SKM-1 treated with dmso at 0.1 percent for 144 hours (cell line): ENCODE measurements around the gene NAA38.

ENCODE experiments used
- DNase-seq: peaks from one replicate; lab custom pipeline; 2025; ENCODE audit not compliant: unreplicated experiment; lab: John Stamatoyannopoulos, UW

The NAA38 gene, protein sequence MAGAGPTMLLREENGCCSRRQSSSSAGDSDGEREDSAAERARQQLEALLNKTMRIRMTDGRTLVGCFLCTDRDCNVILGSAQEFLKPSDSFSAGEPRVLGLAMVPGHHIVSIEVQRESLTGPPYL

DNA sequence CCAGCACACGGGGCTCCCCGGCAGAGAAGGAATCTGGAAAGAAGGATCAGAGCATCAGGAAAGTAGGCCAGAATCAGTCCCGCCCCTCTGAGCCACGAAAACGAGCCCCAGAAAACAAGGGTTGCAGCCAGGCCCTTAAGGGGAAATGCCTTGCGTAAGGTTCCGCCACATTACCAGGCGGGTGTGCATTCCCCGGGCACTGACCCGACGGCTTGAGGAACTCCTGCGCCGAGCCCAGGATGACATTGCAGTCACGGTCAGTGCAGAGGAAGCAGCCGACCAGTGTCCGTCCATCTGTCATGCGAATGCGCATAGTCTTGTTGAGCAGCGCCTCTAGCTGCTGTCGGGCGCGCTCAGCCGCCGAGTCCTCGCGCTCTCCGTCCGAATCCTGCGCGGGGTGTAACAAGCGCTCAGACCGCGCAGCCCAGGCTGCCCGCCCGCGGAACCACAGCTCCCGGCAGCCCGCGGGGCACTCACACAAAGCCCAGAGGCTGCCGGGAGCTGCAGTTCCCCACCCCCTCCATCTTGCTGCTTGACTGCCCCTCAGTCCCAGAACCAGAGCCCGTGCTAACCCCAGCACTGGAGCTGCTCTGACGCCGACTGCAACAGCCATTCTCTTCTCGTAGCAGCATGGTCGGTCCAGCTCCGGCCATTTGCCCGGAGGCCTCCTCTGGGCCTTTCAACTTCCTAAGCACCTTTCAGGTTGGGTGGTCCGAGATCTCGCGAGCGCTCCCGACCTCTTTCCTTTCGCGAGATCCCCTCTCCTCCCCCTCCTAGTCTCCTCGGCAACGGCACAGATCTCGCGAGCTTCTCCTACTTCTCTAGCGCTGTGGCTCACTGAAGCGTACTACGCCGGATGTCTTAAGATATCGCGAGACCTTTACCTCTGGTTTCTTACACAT lies at the start of gene NAA38:
NAA38 (minus strand) TSS at position 749 of the 902 bp plus-strand sequence; CDS start at position 653, 96 bp downstream.
- DNase-seq, result peak; percentile 88

DNA sequence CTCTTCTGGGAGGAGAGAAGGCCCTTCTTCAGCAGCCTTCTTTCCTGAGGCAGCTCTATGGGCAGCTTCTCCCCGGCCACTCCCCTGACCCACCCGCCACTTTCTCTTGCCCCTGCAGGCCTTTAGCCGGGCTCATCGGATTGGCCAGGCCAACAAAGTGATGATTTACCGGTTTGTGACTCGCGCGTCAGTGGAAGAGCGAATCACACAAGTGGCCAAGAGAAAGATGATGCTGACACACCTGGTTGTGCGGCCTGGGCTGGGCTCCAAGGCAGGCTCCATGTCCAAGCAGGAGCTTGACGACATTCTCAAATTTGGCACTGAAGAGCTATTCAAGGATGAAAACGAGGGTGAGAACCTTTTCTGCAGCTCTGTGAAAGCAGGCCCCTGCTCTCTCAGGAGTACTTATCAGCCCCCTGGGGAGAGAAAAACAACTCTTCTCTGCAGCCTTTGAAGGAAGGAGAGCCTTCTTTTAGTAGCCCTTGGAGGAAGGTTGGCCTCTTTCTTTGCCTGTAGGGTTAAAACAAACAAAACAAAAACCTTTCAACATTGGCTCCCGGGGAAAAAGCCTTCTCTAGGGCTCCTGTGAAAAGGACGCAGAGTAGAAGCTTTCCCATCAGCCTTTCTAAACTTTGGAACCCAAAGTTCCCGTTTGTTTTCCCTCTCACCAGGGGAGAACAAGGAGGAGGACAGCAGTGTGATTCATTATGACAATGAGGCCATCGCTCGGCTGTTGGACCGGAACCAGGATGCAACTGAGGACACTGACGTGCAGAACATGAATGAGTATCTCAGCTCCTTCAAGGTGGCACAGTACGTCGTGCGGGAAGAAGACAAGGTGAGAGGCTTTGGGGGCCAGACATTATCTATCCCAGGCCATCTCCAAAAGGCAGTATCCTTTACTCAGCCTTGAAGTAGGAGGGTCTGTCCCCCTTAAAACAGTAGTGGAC lies 46.1 kb upstream of the NAA38 start:
- no peak for DNase-seq

DNA sequence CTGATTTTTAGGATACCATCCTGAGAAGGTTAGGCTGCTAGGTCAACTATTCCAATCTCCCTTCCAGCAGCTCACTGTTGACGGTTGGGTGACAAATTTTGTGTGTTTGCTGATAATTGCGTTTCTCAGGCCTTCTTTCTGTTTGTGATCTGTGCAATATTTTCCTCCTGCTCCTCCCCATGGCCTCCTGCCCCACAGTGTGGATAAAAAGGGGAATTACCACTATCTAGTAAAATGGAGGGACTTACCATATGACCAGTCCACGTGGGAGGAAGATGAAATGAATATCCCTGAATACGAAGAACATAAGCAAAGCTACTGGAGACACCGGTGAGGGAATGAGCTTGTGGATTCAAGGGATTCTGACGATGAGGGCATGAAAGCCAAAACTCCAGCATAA lies 40.4 kb upstream of the NAA38 start:
- DNase-seq, result no peak

DNA sequence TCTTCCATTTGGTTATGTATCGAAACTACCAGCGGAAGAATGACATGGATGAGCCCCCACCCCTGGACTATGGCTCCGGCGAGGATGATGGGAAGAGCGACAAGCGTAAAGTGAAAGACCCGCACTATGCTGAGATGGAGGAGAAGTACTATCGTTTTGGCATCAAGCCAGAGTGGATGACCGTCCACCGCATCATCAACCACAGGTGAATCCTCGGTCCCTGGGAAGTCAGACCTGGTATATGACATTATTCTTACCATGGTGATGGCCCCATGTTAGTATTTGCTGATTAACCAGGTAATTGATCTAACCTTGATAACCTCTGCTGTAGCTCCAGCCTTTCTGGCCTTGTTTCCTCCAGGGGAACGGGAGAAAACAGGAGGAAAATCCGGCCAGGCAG lies 39.7 kb upstream of the NAA38 start:
- no peak for DNase-seq

DNA sequence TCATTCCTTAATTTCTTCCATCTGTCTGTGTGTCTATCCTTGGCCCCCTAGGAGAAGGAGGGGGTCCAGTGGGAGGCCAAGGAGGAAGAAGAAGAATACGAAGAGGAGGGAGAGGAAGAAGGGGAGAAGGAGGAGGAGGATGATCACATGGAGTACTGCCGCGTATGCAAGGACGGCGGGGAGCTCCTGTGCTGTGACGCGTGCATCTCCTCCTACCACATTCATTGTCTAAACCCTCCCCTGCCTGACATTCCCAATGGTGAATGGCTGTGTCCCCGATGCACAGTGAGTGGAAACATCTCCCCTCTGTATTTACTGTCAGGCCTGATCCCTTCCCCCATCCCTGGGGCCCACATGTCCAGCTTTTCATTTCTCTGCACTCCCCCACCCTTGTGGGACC lies 37.5 kb upstream of the NAA38 start:
- DNase-seq, result no peak

DNA sequence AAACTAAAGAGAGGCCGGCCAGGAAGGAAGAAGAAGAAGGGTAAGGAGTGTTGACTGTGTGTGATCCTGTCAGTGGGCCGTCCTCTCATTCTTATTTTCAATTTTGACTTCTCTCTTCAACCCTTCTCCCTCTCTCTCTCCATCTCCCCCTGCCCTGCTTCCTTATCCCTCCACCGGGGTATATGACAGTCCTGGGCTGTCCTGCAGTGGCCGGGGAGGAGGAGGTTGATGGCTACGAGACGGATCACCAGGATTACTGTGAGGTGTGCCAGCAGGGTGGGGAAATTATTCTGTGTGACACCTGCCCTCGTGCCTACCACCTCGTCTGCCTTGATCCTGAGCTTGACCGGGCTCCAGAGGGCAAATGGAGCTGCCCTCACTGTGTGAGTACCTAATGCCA lies 36.9 kb upstream of the NAA38 start:
- no peak for DNase-seq

DNA sequence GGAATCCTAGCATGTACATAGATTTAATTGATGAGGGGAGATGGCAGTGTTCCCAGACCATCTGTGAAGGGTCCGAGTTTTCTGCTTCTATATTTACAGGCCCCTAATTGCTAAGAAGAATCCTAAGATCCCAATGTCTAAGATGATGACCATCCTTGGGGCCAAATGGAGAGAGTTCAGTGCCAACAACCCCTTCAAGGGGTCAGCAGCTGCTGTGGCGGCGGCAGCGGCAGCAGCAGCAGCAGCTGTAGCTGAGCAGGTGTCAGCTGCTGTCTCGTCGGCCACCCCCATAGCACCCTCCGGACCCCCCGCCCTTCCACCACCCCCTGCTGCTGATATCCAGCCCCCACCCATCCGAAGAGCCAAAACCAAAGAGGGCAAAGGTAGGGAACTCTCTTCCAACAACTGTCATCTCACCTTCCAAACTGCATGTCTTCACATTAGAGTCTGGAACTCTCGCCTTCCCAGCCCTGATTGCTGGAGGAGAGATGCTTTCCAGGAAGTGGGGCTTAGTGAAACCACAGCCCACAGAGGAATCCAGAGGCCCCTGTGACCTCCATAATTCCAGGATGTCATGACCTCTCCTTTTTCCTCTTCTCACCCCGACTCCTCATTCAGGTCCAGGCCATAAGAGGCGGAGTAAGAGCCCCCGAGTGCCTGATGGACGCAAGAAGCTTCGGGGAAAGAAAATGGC lies 36.0 kb upstream of the NAA38 start:
- no peak for DNase-seq

DNA sequence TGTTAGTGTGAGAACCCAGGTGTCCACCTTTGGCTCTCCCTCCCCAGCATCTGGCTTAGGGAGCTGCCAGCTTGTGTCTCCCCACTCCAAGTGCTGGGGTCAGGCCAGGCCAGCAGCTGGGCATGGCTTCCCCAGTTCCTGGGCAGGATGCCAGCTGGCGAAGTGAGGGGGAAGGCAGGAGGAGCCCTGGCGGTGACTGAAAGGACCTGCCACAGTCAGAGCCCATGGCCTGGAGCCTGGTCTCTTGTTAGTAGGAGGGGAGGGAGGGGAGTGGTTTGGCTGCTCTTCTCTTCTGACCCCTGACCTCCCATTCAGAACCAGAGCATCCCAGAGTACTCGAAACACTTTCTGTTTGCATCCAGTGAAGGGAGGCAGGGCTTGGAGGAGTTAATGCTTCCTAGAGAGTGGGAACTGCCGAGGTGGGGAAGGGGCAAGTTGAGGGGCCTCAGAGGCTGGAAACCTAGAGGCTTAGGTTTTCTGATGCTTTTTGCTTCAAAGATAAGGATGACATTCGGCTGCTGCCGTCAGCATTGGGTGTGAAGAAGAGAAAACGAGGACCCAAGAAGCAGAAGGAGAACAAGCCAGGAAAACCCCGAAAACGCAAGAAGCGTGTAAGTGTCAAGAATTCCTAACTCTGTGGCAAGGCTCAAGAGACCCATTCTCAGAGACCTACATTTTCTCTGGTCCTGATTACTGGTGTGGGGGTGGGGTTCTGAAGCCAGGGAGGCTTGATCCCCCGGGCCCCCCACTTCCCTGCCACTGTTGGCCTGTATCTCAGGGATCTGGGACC lies 32.0 kb upstream of the NAA38 start:
- DNase-seq, result no peak

DNA sequence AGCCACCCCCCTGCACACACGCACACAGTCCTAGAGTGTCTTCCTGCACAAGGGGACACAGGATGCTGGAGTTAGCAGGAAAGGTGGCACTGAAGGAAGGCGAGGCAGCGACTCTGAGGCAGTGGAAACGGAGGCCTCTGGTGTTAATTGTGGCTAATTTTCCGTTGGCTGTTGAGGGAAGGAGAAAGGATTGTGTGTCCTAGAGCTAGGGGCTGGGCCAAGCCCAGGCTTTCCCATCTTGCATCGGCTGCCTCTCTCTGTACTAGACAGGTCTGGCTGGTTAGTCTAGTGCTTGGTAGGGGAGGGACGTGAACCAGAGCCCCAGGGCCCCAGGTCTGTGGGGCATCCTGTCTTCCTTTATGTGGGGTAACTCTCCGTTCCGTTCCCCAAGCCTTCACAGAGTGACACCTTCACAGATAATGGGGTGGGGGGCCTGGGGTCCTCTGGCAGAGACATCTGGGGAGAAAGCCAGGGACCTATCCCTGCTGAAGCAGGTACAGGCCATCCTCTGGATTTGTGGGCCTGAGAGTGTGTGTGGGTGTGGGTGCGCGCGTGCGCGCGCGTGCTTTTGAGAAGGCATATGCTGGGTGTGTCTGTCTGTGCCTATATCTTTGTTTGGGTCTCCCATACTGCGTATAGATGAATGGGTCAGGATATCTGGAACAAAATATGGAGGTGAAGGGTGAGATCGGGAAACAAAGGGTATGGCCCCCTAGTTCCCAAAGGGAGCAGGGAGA lies 31.0 kb upstream of the NAA38 start, which contains the start of gene CHD3:
CHD3 (plus strand) TSS at position 606 of the 737 bp plus-strand sequence. CDS start 212 bp downstream, outside the sequence.
- no peak for DNase-seq

DNA sequence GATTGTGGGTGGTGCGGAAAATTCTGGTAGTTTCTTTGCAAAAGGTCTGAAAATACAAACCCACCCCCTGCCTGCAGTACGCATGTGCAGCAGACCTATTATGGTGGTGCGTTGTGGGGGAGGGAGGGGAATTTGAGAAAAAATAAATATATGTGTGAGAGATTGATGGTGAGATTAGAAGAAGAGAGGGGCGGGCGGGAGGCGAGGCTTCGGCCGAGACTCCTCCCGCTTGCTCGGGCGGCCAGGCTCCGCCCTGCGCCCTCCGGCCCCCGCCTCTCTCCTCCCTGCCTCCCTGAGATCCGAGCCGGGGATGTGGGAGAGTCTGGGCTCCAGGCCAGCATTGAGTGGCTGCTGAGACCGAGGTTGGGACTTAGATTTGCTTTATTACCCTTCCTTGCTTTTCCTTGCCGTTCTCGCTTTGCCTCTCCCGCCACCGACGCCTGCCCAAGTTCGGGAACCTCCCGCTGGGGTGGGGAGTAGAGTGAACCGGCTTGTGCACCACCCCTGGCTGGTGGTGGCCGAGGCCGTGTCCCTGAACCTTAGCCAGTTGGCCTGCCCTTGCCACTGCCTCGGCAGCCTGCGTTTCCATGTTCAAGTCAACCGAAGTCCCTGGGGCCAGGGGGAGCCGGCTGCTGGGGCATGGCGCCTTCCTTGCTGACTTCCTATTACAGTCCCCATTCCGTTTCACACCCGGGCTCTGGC lies 30.3 kb upstream of the NAA38 start:
- DNase-seq, result peak; percentile 19

DNA sequence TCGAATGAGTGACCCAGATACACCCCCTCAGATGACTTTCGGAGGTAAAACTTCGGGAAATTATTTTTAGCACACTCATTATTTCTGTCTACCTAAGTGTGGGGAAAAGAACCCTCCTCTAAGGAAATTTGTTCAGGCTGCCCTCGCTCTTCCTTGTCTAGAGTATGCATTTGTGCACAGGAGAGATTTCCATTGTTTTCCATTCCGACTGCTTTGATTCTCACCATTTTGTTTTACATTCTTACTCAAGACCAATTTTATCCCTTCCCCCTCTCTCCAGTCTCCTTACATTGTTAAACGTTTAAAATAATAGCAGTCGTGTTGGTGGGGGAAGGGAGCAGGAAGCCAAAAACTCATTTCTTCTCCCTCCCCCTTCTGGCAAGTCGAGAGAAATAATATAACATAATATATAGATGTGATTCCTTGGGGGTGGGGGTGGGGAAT lies 29.7 kb upstream of the NAA38 start:
- no peak for DNase-seq

DNA sequence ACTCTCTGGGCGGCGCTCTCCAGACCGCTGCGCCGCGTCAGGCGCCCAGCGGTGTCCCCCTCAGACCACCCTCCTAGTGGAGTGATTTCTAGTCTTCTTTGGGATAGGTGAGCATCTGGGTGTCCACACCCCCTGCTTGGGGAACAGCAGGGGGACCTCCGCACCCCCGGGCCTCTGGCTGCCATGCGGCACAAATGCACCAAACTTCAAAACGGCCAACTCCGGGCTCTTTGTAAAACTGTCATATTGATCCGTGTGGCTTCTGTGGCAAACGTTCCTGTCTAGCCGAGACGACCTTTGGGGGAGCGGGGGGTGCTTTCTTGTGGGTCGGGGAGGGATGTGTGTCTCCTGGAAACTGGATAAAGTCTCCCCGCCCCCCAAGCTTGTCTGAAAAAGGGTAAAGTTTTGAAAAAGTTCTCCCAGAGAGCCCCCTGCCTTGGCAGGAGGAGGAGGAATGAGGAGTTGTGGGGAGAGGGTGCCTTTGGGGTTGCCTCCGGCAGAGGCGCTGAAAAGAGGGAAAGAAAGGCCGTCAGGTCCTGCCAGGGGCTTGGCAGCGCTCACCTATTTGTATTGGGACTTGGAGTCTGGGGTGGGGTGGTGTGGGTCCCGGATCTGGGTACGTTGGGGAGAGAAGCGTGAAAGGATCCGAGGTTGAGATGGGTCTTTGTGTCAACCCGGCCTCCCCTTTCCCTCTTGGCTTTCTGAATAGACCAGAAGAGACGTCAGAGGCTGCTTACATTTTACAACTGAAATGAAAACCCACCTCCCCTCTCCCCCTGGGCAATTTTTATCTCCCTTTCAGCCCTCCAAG lies 29.1 kb upstream of the NAA38 start:
- DNase-seq, result no peak

DNA sequence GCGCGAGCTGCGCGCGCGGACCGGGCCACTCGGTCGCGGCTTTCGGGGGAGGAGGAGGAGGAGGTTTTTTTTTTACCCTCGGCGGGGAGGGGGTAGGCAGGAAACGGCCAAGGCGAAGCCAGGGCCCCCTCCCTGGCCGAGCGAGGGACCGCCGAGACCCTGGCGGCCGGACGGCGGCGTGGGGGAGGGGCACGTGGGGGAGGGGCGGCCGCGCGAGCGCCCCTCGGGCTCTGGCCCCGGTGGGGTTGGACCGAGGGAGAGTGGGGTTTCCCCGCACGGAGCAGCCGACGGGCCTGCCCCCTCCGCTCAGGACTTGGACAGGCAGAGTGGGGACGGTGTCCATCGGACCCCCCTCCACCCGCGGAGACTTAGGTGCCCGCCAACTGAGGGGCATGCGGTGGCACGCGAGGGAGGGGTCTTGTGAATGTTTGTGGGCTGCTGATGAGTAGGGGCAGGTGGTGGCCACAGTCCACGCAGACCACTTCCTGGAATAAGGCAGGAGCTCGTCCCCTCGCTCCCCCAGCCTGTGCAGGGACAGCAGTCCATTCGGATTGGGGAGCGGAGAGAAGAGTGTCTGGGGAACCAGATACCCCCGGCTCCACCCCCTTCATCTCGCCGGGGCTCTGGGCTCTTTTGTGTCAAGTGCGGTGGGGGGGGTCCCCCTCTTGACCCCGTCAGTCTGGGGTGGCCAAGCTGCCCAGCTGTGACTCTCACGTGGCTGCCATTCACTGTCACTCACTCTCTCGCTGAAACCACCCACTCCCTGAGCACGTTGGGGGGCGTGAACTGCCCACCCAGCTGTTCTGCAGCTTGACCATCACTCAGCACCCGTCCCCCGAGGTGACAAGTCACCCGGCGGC lies 28.2 kb upstream of the NAA38 start:
- no peak for DNase-seq

DNA sequence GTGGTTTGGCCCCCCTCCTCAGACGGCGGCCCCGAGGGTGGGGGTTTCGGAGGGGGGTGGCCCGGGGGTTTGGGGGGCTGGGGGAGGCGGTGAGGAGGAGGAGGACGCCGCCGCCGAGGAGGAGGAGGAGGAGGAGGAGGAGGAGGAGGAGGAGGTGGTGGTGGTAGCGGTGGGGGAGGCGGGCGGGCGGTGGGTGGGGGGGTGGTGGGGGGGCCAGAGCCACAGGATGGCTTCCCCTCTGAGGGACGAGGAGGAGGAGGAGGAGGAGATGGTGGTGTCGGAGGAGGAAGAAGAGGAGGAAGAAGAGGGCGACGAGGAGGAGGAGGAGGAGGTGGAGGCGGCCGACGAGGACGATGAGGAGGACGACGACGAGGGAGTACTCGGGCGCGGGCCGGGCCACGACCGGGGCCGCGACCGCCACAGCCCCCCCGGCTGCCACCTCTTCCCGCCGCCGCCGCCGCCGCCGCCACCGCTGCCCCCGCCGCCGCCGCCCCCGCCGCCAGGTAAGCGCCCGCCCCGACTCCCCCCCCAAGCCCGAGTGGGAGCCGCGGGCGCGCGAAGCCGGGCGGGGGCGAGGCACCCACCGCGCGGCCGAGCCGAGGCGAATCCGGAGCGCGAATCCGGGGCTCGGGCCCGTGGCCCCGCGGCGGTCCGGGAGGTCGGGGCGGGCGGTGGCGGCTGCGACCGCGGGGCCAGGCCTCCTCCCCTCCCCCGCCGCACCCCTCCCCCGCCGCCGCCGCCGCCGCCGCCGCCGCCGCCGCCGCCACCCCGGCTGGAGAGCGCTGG lies 27.4 kb upstream of the NAA38 start:
- DNase-seq, result no peak

DNA sequence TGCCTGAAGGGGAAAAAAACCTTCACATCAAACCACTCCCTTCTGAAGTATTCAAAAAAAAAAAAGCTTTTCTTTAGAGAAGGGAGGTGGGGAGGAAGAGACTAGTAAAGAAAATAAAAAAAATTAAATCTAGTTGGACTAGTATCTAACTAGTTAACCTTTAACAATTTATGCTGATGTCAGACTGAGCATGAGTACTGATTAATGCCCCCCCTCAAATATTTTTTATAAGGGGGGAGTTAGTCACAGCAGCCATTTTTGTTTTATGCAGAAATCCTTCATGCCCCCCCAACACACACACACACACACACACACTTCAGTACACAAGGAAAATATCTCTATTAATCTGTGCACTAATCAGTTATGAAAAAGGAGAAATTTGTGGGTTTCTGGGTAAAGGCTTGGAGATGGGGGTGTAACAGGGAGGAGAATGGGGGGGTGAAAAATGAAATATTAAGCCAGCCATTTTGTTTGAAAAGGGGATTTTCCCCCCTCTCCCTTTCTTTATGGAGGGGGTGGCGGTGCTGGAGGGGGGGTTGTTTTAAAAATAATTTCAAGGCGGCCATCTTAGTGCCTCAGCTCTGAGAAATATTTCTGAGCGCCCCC lies 26.5 kb upstream of the NAA38 start:
- DNase-seq, result no peak

DNA sequence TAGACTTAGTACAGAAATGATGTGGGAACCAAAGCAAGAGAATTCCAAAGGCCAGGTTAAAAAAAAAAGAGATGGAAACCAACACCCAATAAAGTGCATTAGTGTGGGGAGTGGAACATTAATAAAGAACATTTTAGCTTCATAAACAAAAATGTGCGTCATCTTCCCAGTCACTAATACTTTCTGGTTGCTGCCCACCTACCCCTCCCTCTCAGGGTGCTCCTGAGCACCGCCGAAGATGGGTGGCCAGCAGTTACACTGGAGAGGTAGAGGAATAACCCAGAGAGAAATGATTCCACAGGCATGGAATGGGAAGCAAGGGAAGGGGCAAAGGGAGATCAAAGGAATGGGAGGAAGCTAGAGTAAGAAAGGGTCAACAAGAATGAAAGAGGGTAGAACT lies 25.3 kb upstream of the NAA38 start:
- DNase-seq, result no peak
